GM12873 (cell line): ENCODE measurements around the gene JAM3.

ENCODE experiments used
- CTCF ChIP-seq: IDR thresholded peaks from 2 replicates; pipeline ENCODE4 v1.5.1; 2012; ENCODE audit warnings: low read depth, mild to moderate bottlenecking, moderate library complexity, low read length, control low read depth; ENCODE audit not compliant: insufficient read depth; ENCODE audit errors: missing control alignments

Gene JAM3

GRCh38 chr11:134120921-134121526 lies 52.2 kb downstream of the JAM3 start:
- TF ChIP-seq CTCF = no peak

- TF ChIP-seq CTCF = no peak
These were observed 56.0 kb downstream of the JAM3 start for GRCh38 chr11:134124660-134125451.

- no peak for TF ChIP-seq CTCF
These were observed 56.6 kb downstream of the JAM3 start for GRCh38 chr11:134125507-134125906.

- no peak for TF ChIP-seq CTCF
These were observed 57.4 kb downstream of the JAM3 start for GRCh38 chr11:134126217-134126822.

GRCh38 chr11:134131628-134132244 lies 62.9 kb downstream of the JAM3 start:
- TF ChIP-seq CTCF = no peak

GRCh38 chr11:134132808-134133207 lies 63.9 kb downstream of the JAM3 start:
- no peak for TF ChIP-seq CTCF

GRCh38 chr11:134134167-134134566 lies 65.3 kb downstream of the JAM3 start:
- no peak for TF ChIP-seq CTCF
